K562 (cell line): ENCODE results near the gene ZNF584. TPM values are rescaled to one million over a fixed set of nuclear protein-coding genes. Genes with fewer than 3 reads are reported as not detected.

Experiments used
- GMEB1 ChIP-seq: fragments of 250-450 bp; sonication (Bioruptor Pico); IDR thresholded peaks from 2 replicates; pipeline ENCODE4 v1.4.0; 2020; ENCODE audit warnings: mild to moderate bottlenecking
- PHTF2 ChIP-seq: fragments of 250-450 bp; sonication (Bioruptor Pico); IDR thresholded peaks from 2 replicates; pipeline ENCODE4 v1.5.0; 2021; ENCODE audit warnings: mild to moderate bottlenecking
- RFX7 ChIP-seq: fragments of 250-450 bp; sonication (Bioruptor Pico); IDR thresholded peaks from 2 replicates; pipeline ENCODE4 v1.5.1; 2021; ENCODE audit warnings: mild to moderate bottlenecking
- SMARCE1 ChIP-seq: fragments of 450-650 bp; IDR thresholded peaks from 2 replicates; pipeline ENCODE4 v1.7.1; 2016; ENCODE audit warnings: mild to moderate bottlenecking
- ZFPM2 ChIP-seq: fragments of 250-450 bp; sonication (Bioruptor Pico); IDR thresholded peaks from 2 replicates; pipeline ENCODE4 v1.5.1; 2022; ENCODE audit warnings: mild to moderate bottlenecking
- ZMIZ1 ChIP-seq, 2 experiments: fragments of 150-350 bp in 1 of 2; IDR thresholded peaks; 2 replicates each; pipeline ENCODE4 v1.6.1; 2012 to 2016; ENCODE audit warnings: low read depth in 2 of 2, low read length in 2 of 2, mild to moderate bottlenecking in 1 of 2, moderate library complexity in 1 of 2
- polyA plus RNA-seq, 8 experiments: library from polyadenylated mRNA; depleted of rRNA in 4 of 8; stranded (reverse) in 5 of 8; unstranded in 3 of 8; fragments of >200 nt; fragmentation: Nextera tagmentation in 2 of 8; fragmentation: Illumina TruSeq in 1 of 8; extraction: Ambion mirVana in 2 of 8; extraction: Trizol in 1 of 8; gene quantifications; 2 replicates each; pipeline versions ENCODE4 v1.2.1 to v1.2.3, GENCODE V29; 2011 to 2014; ENCODE audit warnings: inconsistent platforms in 1 of 8, missing spikeins in 1 of 8
- total RNA-seq, 7 experiments: library from RNA; depleted of rRNA in 6 of 7; stranded (reverse); fragments of >200 nt in 6 of 7; fragmentation: Illumina TruSeq in 2 of 7; extraction: Trizol in 2 of 7; gene quantifications; 2 replicates each; pipeline versions ENCODE4 v1.2.1 to v1.2.3, GENCODE V29; 2011 to 2021; ENCODE audit warnings: low replicate concordance in 1 of 7
- TF ChIP-seq, protein P1 (sequence below), 2 experiments: fragments of 450-650 bp; IDR thresholded peaks; 2 replicates each; pipeline ENCODE4 v1.6.1; 2016
- TF ChIP-seq, protein P2 (sequence below): fragments of 450-650 bp; IDR thresholded peaks from 2 replicates; pipeline ENCODE4 v1.7.0; 2016; ENCODE audit warnings: borderline replicate concordance
- TF ChIP-seq, protein P3 (sequence below): sonication (generic); formaldehyde crosslinking; IDR thresholded peaks from 2 replicates; pipeline ENCODE4 v1.8.0; 2022; ENCODE audit warnings: mild to moderate bottlenecking, missing genetic modification reagents

ZNF584 gene
- total and polyA plus RNA-seq, 9 of the 15 experiments (the other 6 are each of a cell fraction or from before 2014, with no cell fraction given): 5.8 to 43.4 (median 24.6) TPM

GRCh38 chr19:58380037-58380661 lies 28.3 kb upstream of the ZNF584 start (continued):
- no peak for TF ChIP-seq PHTF2 (CRISPR knock-in tag)
- peak; percentile 51; the same call in 1 of the 2 replicates for TF ChIP-seq SMARCE1
- no peak for TF ChIP-seq ZMIZ1 (IDR thresholded peaks at IDR 0.05; ENCODE audit: low read depth in 2 of 2, low read length in 2 of 2)
- TF ChIP-seq ZFPM2 (CRISPR knock-in tag): no peak
- TF ChIP-seq, protein P1, sequence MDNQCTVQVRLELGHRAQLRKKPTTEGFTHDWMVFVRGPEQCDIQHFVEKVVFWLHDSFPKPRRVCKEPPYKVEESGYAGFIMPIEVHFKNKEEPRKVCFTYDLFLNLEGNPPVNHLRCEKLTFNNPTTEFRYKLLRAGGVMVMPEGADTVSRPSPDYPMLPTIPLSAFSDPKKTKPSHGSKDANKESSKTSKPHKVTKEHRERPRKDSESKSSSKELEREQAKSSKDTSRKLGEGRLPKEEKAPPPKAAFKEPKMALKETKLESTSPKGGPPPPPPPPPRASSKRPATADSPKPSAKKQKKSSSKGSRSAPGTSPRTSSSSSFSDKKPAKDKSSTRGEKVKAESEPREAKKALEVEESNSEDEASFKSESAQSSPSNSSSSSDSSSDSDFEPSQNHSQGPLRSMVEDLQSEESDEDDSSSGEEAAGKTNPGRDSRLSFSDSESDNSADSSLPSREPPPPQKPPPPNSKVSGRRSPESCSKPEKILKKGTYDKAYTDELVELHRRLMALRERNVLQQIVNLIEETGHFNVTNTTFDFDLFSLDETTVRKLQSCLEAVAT (IDR thresholded peaks at IDR 0.05): 0 out of 4 replicates have a peak, but pooled peaks of 1 of the 2 experiments have one; percentile 35
- TF ChIP-seq, protein P2, sequence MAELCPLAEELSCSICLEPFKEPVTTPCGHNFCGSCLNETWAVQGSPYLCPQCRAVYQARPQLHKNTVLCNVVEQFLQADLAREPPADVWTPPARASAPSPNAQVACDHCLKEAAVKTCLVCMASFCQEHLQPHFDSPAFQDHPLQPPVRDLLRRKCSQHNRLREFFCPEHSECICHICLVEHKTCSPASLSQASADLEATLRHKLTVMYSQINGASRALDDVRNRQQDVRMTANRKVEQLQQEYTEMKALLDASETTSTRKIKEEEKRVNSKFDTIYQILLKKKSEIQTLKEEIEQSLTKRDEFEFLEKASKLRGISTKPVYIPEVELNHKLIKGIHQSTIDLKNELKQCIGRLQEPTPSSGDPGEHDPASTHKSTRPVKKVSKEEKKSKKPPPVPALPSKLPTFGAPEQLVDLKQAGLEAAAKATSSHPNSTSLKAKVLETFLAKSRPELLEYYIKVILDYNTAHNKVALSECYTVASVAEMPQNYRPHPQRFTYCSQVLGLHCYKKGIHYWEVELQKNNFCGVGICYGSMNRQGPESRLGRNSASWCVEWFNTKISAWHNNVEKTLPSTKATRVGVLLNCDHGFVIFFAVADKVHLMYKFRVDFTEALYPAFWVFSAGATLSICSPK: no peak
- 0 out of 2 replicates have a peak, but pooled peaks have one; percentile 22 for TF ChIP-seq RFX7 (CRISPR knock-in tag)
- TF ChIP-seq GMEB1 (CRISPR knock-in tag): no peak
- TF ChIP-seq, protein P3, sequence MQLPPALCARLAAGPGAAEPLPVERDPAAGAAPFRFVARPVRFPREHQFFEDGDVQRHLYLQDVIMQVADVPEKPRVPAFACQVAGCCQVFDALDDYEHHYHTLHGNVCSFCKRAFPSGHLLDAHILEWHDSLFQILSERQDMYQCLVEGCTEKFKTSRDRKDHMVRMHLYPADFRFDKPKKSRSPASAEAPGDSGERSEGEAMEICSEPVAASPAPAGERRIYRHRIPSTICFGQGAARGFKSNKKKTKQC: 0 out of 2 replicates have a peak, but pooled peaks have one; percentile 40
- TF ChIP-seq, all 486 proteins: peak for 16
